Tibial artery (tissue), 4 donors: ENCODE measurements around the gene DYNC1H1.

Experiments used
- DNase-seq, 2 donors: peaks; one replicate each; pipeline ENCODE4 v3.0.0-alpha.2; 2019
- H3K27ac ChIP-seq, 2 donors: fragments of 200-600 bp; sonication (generic) in 1 of 2; 1 replicate in 1 of 2; 2 replicates in 1 of 2; pipeline ENCODE4 v1.5.1; 2018 to 2019; ENCODE audit warnings: mild to moderate bottlenecking in 1 of 2
- H3K27me3 ChIP-seq, 2 donors: fragments of 200-600 bp; sonication (generic) in 1 of 2; one replicate each; pipeline versions ENCODE4 v1.5.1 to v1.6.0; 2016 to 2019
- H3K36me3 ChIP-seq, 3 donors: fragments of 200-600 bp; sonication (generic) in 2 of 3; one replicate each; pipeline ENCODE4 v1.5.1; 2016 to 2019; ENCODE audit warnings: mild to moderate bottlenecking in 2 of 3
- H3K4me1 ChIP-seq, 4 donors: fragments of 200-600 bp; sonication (generic) in 2 of 4; 1 replicate in 3 of 4; 2 replicates in 1 of 4; pipeline ENCODE4 v1.5.1; 2016 to 2019
- H3K4me3 ChIP-seq, 2 donors: fragments of 200-600 bp; sonication (generic) in 1 of 2; 1 replicate in 1 of 2; 2 replicates in 1 of 2; pipeline ENCODE4 v1.5.1; 2018 to 2019; ENCODE audit warnings: mild to moderate bottlenecking in 2 of 2
- H3K9me3 ChIP-seq, 3 donors: fragments of 200-600 bp; sonication (generic) in 1 of 3; one replicate each; pipeline ENCODE4 v1.5.1; 2016 to 2019
- intact Hi-C: fragments of 100-400 bp; cut with DNase I; formaldehyde crosslinking; loops from one replicate; pipeline ENCODE4 v1.15.0; 2023; ENCODE audit warnings: low total_unique reads
- TF ChIP-seq, protein P1 (sequence below), 2 experiments: fragments of 200-600 bp in 1 of 2; fragments of 450-650 bp in 1 of 2; IDR thresholded peaks; one replicate each; pipeline ENCODE4 v1.5.1; 2017 to 2019; ENCODE audit warnings: antibody characterized with exemption in 2 of 2, mild to moderate bottlenecking in 1 of 2, moderate library complexity in 1 of 2

The DYNC1H1 gene

GRCh38 chr14:101918065-101918989 is 46.0 kb upstream of the DYNC1H1 start:
- no peaks in the 10 kb centered on the region for H3K4me1 ChIP-seq
- intact Hi-C loops = no loop called here
- no peak overlapping the region for H3K27ac ChIP-seq
- no peak for DNase-seq
- no peaks in the 10 kb centered on the region for H3K9me3 ChIP-seq
- no peak overlapping the region for H3K4me3 ChIP-seq
- TF ChIP-seq, protein P1, sequence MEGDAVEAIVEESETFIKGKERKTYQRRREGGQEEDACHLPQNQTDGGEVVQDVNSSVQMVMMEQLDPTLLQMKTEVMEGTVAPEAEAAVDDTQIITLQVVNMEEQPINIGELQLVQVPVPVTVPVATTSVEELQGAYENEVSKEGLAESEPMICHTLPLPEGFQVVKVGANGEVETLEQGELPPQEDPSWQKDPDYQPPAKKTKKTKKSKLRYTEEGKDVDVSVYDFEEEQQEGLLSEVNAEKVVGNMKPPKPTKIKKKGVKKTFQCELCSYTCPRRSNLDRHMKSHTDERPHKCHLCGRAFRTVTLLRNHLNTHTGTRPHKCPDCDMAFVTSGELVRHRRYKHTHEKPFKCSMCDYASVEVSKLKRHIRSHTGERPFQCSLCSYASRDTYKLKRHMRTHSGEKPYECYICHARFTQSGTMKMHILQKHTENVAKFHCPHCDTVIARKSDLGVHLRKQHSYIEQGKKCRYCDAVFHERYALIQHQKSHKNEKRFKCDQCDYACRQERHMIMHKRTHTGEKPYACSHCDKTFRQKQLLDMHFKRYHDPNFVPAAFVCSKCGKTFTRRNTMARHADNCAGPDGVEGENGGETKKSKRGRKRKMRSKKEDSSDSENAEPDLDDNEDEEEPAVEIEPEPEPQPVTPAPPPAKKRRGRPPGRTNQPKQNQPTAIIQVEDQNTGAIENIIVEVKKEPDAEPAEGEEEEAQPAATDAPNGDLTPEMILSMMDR (IDR thresholded peaks at IDR 0.05) = no peak
- H3K27me3 ChIP-seq = no peaks in the 10 kb centered on the region
- peaks cover 11 to 64% (median 40%) of the 10 kb centered on the region in 3 donors for H3K36me3 ChIP-seq

DNA sequence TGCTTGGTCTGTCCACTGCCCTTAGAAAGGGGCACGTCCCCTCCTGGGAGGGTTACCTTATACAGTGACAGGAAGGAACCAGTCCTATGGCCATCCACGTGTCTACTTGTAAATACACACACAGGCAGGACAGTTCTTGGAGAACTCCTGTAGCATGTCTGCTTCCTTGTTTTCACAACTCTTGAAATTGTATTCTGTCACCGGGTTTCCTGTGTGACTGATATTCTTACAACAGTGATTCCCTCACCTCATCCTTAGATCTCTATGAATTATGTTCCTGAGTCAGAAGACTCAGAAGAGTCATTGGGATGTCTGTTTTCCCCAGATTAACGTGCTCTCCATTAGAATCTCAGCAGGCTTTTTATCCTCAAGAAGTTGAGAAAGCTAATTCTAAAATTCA is 44.1 kb upstream of the DYNC1H1 start:
- H3K36me3 ChIP-seq = peaks cover 16 to 56% (median 28%) of the 10 kb centered on the region in 3 donors
- H3K27ac ChIP-seq = no peak overlapping the region
- no peak overlapping the region for H3K4me3 ChIP-seq
- no peaks in the 10 kb centered on the region for H3K4me1 ChIP-seq
- H3K9me3 ChIP-seq = no peaks in the 10 kb centered on the region
- H3K27me3 ChIP-seq = no peaks in the 10 kb centered on the region
- TF ChIP-seq, protein P1 (IDR thresholded peaks at IDR 0.05) = no peak
- DNase-seq = no peak
- intact Hi-C loops = no loop called here

DNA sequence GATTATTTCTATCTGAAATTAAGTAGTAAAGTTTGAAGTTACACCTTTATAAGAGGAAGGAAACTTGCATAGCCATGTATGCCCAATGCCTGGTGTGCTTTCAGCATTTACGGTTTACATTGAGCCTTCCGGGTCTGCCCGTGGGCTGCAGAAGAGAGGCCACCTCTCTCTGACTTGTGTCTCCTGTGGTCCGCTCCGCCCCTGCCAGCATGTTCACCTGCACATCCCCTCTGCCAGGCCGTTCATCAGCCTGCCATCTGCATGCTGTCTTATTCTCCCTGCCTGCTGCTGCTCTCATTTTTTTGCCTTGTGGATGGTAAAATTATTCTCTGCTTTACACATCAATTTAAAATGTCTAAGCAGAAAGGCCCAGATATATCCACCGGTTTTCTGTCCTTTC is 41.5 kb upstream of the DYNC1H1 start:
- H3K4me3 ChIP-seq = no peak overlapping the region
- no peaks in the 10 kb centered on the region for H3K9me3 ChIP-seq
- TF ChIP-seq, protein P1 (IDR thresholded peaks at IDR 0.05) = no peak
- no peaks in the 10 kb centered on the region for H3K27me3 ChIP-seq
- H3K4me1 ChIP-seq = peaks cover 0 to 8% (median 6%) of the 10 kb centered on the region in 4 donors
- H3K36me3 ChIP-seq = peaks cover 17 to 50% (median 30%) of the 10 kb centered on the region in 3 donors
- H3K27ac ChIP-seq = no peak overlapping the region
- no peak for DNase-seq
- intact Hi-C loops = no loop called here

DNA sequence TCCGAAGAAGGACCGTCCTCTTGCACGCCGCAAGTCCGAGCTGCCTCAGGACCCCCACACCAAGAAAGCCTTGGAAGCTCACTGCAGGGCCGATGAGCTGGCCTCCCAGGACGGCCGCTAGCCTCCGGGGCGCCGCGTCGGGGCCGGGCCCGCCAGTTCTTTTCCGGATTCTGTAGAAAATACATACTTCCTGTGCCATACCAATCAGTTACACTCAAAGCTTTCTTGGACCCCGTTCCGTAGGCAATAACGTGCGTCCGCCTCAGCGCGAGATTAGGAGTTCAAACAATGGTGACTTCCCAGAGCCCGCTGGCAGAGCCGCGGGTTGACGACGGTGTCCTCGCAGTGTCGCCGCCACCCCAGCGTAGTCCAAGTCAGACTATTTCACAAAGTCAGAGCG is 39.2 kb upstream of the DYNC1H1 start:
- no peak for DNase-seq
- peaks cover 0 to 16% (median 10%) of the 10 kb centered on the region in 4 donors for H3K4me1 ChIP-seq
- no peak overlapping the region for H3K4me3 ChIP-seq
- H3K27ac ChIP-seq = no peak overlapping the region
- H3K36me3 ChIP-seq = peaks cover 17 to 47% (median 30%) of the 10 kb centered on the region in 3 donors
- intact Hi-C loops = no loop called here
- no peaks in the 10 kb centered on the region for H3K9me3 ChIP-seq
- TF ChIP-seq, protein P1 (IDR thresholded peaks at IDR 0.05) = no peak
- H3K27me3 ChIP-seq = no peaks in the 10 kb centered on the region

DNA sequence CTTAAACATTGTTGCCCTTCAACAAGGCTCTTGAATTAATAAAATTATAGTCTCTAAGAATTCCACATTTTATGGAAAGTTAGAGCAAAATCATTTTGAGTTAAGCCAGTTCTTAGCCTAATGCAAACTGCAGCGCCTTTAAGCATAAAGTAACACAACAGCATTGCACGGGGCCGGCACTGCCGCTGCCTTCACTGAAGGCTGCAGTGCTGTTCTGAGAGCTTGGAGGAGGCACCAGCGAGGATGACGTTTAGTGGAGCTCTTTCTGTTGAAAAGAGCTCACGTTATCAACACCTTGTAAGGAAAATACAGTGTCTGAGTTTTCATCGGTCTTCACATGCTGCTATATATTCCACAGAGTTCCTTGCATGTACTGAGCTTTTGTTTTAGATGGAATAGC is 38.3 kb upstream of the DYNC1H1 start:
- H3K4me3 ChIP-seq = no peak overlapping the region
- peak in 1 of 2 donors; percentile 10 for DNase-seq
- TF ChIP-seq, protein P1 (IDR thresholded peaks at IDR 0.05) = no peak
- intact Hi-C loops = no loop called here
- peaks cover 16 to 40% (median 29%) of the 10 kb centered on the region in 3 donors for H3K36me3 ChIP-seq
- no peak overlapping the region for H3K27ac ChIP-seq
- H3K27me3 ChIP-seq = no peaks in the 10 kb centered on the region
- H3K9me3 ChIP-seq = no peaks in the 10 kb centered on the region
- H3K4me1 ChIP-seq = peaks cover 0 to 16% (median 10%) of the 10 kb centered on the region in 4 donors
